ENCODE results near the gene NELFA.
"Not testable (repeated sequence)": the region's sequence is repeated elsewhere in the genome, so short reads cannot be mapped to it uniquely, and the experiment has no call there.

- not testable (repeated sequence) for TF ChIP-seq POLR2A (IDR thresholded peaks at IDR 0.05; ENCODE audit: low read length); GATA1 (IDR thresholded peaks at IDR 0.05; ENCODE audit: low read depth, low read length)
These were observed 18.3 kb upstream of the NELFA start for GRCh38 chr4:2027120-2027519.
